Small intestine (tissue), 7 donors: Measurements from ENCODE around the gene DIS3L2. TPM values are rescaled to one million over a fixed set of nuclear protein-coding genes. Genes with fewer than 3 reads are reported as not detected.

Experiments
- DNase-seq, 2 donors: peaks; one replicate each; pipeline versions ENCODE4 v3.0.0 to v3.0.0-alpha.2; 2013
- FAIRE-seq: peaks from 2 replicates; lab custom pipeline; 2012; peaks lifted over from hg19 to GRCh38; lab: Jason Lieb, UNC
- H3K27ac ChIP-seq, 3 donors: one replicate each; pipeline ENCODE4 v1.5.1; 2013; ENCODE audit warnings: low read length in 2 of 3, mild to moderate bottlenecking in 2 of 3, control low read depth in 1 of 3, inconsistent platforms in 1 of 3, low read depth in 1 of 3, moderate library complexity in 1 of 3
- H3K27me3 ChIP-seq, 3 donors: one replicate each; pipeline ENCODE4 v1.6.1; 2013; ENCODE audit warnings: low read length in 3 of 3, inconsistent platforms in 1 of 3; ENCODE audit not compliant: control insufficient read depth in 3 of 3, insufficient read depth in 3 of 3
- H3K36me3 ChIP-seq, 3 donors: one replicate each; pipeline ENCODE4 v1.6.1; 2013; ENCODE audit warnings: low read length in 3 of 3, inconsistent platforms in 1 of 3, low read depth in 1 of 3, mild to moderate bottlenecking in 1 of 3, moderate library complexity in 1 of 3; ENCODE audit not compliant: control insufficient read depth in 3 of 3, insufficient read depth in 2 of 3
- H3K4me1 ChIP-seq, 3 donors: one replicate each; pipeline ENCODE4 v1.6.1; 2013; ENCODE audit warnings: low read length in 2 of 3, inconsistent platforms in 1 of 3, low read depth in 1 of 3, mild to moderate bottlenecking in 1 of 3, moderate library complexity in 1 of 3; ENCODE audit not compliant: control insufficient read depth in 3 of 3, insufficient read depth in 2 of 3
- H3K4me3 ChIP-seq, 3 donors: one replicate each; pipeline ENCODE4 v1.5.1; 2013; ENCODE audit warnings: low read length in 3 of 3, control low read depth in 1 of 3, inconsistent platforms in 1 of 3, low read depth in 1 of 3, mild to moderate bottlenecking in 1 of 3, moderate library complexity in 1 of 3
- H3K9me3 ChIP-seq, 2 donors: one replicate each; pipeline ENCODE4 v1.6.1; 2013; ENCODE audit warnings: low read depth in 1 of 2, low read length in 1 of 2; ENCODE audit not compliant: control insufficient read depth in 2 of 2, insufficient read depth in 1 of 2
- WGBS, 3 donors: extraction: QIAGEN DNeasy Blood & Tissue Kit; methylation state at CpG; one replicate each; pipeline ENCODE4 v1.1.7; 2013; 5-methylcytosine and 5-hydroxymethylcytosine counted together
- polyA plus RNA-seq, 4 donors: library from polyadenylated mRNA; stranded (reverse) in 3 of 4; unstranded in 1 of 4; fragments of 200-250 nt in 3 of 4; fragments of 120-200 nt in 1 of 4; gene quantifications; one replicate each; pipeline versions ENCODE4 v1.2.1 to v1.2.3, GENCODE V29; 2013
- donor health status: healthy with polysubstance abuse.
- donor health status: control.
- donor health status: control.
- donor health status: Bipolar disorder and iron deficiency.
- donor health status: healthy.

The DIS3L2 gene
- polyA plus RNA-seq, 4 donors: 8.3 to 22.1 (median 11.8) TPM

GRCh38 chr2:232351686-232352510 lies 390.4 kb downstream of the DIS3L2 start:
- WGBS, 3 donors: 18 to 28% (median 24%) methylated on average over 55 to 73 of the region's 73 CpGs
- peaks cover 6 to 54% (median 30%) of the 10 kb centered on the region in 3 donors for H3K27me3 ChIP-seq
- H3K27ac ChIP-seq: no peak overlapping the region
- H3K36me3 ChIP-seq: no peaks in the 10 kb centered on the region
- no peak for FAIRE-seq
- no peak for DNase-seq
- H3K4me3 ChIP-seq: no peak overlapping the region
- H3K4me1 ChIP-seq: peaks cover 0 to 3% (median 0%) of the 10 kb centered on the region in 3 donors
- H3K9me3 ChIP-seq: no peaks in the 10 kb centered on the region

- Histone ChIP-seq H3K4me1 (peaks cover 0 to 3% (median 0%) of the 10 kb centered on the region in 3 donors), H3K27me3 (peaks cover 6 to 54% (median 30%) of the 10 kb centered on the region in 3 donors), H3K9me3 (no peaks in the 10 kb centered on the region), H3K4me3 (no peak overlapping the region), H3K27ac (no peak overlapping the region), H3K36me3 (no peaks in the 10 kb centered on the region)
- WGBS, 3 donors: 53 to 62% (median 54%) methylated on average over 34 to 39 of the region's 39 CpGs
- DNase-seq (no peak), FAIRE-seq (no peak)
These were observed 391.1 kb downstream of the DIS3L2 start for GRCh38 chr2:232352511-232353091.

GRCh38 chr2:232353096-232353495 lies 391.6 kb downstream of the DIS3L2 start:
- H3K4me1 ChIP-seq: peaks cover 0 to 3% (median 0%) of the 10 kb centered on the region in 3 donors
- H3K9me3 ChIP-seq: no peaks in the 10 kb centered on the region
- no peak overlapping the region for H3K27ac ChIP-seq
- DNase-seq (no peak), FAIRE-seq (no peak)
- peaks cover 6 to 54% (median 30%) of the 10 kb centered on the region in 3 donors for H3K27me3 ChIP-seq
- H3K4me3 ChIP-seq: no peak overlapping the region
- WGBS, 3 donors: 73 to 88% (median 77%) methylated on average over 8 of the region's 8 CpGs
- H3K36me3 ChIP-seq: no peaks in the 10 kb centered on the region

GRCh38 chr2:232353660-232354059 lies 392.1 kb downstream of the DIS3L2 start:
- WGBS, 3 donors: 77 to 80% (median 79%) methylated on average over 7 of the region's 7 CpGs
- H3K9me3 ChIP-seq: no peaks in the 10 kb centered on the region
- no peak overlapping the region for H3K27ac ChIP-seq
- DNase-seq: no peak
- no peak for FAIRE-seq
- peaks cover 0 to 3% (median 0%) of the 10 kb centered on the region in 3 donors for H3K4me1 ChIP-seq
- no peaks in the 10 kb centered on the region for H3K36me3 ChIP-seq
- H3K27me3 ChIP-seq: peaks cover 6 to 52% (median 30%) of the 10 kb centered on the region in 3 donors
- H3K4me3 ChIP-seq: no peak overlapping the region

GRCh38 chr2:232354069-232354468 lies 392.6 kb downstream of the DIS3L2 start:
- Histone ChIP-seq H3K27me3 (peaks cover 6 to 47% (median 27%) of the 10 kb centered on the region in 3 donors), H3K27ac (no peak overlapping the region), H3K4me3 (no peak overlapping the region), H3K9me3 (no peaks in the 10 kb centered on the region), H3K4me1 (peaks cover 0 to 3% (median 0%) of the 10 kb centered on the region in 3 donors), H3K36me3 (no peaks in the 10 kb centered on the region)
- 83 to 89% (median 84%) methylated on average over 5 of the region's 5 CpGs for WGBS, 3 donors
- DNase-seq: no peak
- FAIRE-seq: no peak

- FAIRE-seq (no peak), DNase-seq (peak in 1 of 2 donors; percentile 13)
- H3K27me3 ChIP-seq: no peaks in the 10 kb centered on the region
- no peak overlapping the region for H3K27ac ChIP-seq
- peaks cover 0 to 3% of the 10 kb centered on the region in 2 donors for H3K9me3 ChIP-seq
- 84 to 89% (median 87%) methylated on average over 5 of the region's 5 CpGs for WGBS, 3 donors
- peaks cover 0 to 4% (median 0%) of the 10 kb centered on the region in 3 donors for H3K4me1 ChIP-seq
- H3K36me3 ChIP-seq: no peaks in the 10 kb centered on the region
- no peak overlapping the region for H3K4me3 ChIP-seq
These were observed 400.1 kb downstream of the DIS3L2 start for GRCh38 chr2:232361646-232362045.

GRCh38 chr2:232362174-232362900 lies 400.8 kb downstream of the DIS3L2 start:
- Histone ChIP-seq H3K4me3 (no peak overlapping the region), H3K27me3 (no peaks in the 10 kb centered on the region), H3K36me3 (no peaks in the 10 kb centered on the region), H3K4me1 (peaks cover 0 to 4% (median 0%) of the 10 kb centered on the region in 3 donors), H3K27ac (no peak overlapping the region), H3K9me3 (peaks cover 0 to 3% of the 10 kb centered on the region in 2 donors)
- FAIRE-seq (no peak), DNase-seq (no peak)
- 82 to 90% (median 89%) methylated on average over 8 of the region's 8 CpGs for WGBS, 3 donors
